22Rv1 (cell line): ENCODE data around the gene ISYNA1.
A peak's percentile ranks its signal among the peaks of the same experiment; 100 is the strongest.

Experiments used
- ZFX ChIP-seq: fragments of 450-650 bp; IDR thresholded peaks from 2 replicates; pipeline ENCODE4 v1.6.1; 2017; ENCODE audit warnings: antibody characterized with exemption, borderline replicate concordance
- TF ChIP-seq, protein P1 (sequence below): fragments of 450-650 bp; IDR thresholded peaks from 2 replicates; pipeline ENCODE4 v1.5.1; 2017; ENCODE audit warnings: mild to moderate bottlenecking

DNA sequence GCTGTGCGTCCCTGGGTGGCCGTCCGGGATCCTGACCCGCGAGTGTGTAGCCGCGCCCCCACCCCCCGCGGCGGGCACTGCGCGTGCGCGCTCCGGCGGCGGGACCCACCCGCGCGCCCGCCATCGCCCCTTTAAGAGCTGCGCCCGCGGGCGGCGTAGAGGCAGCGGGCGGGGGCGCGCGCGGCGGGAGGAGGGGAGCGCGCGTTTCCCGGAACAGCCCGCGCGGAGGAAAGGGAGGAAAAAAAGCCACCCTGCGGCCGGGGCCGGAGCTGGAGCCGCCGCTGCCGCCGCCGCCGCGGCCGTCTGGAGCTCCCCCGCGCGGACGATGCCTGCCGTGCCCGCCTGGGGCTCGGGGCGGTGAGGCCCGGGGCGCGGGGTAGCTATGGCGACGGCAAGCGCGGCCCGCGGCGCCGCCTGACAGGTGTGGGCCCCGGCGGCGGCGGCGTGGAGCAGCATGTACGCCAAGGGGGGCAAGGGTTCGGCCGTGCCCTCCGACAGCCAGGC, 18.7 kb downstream of the ISYNA1 start, which contains the start of gene SSBP4:
- TF ChIP-seq, protein P1, sequence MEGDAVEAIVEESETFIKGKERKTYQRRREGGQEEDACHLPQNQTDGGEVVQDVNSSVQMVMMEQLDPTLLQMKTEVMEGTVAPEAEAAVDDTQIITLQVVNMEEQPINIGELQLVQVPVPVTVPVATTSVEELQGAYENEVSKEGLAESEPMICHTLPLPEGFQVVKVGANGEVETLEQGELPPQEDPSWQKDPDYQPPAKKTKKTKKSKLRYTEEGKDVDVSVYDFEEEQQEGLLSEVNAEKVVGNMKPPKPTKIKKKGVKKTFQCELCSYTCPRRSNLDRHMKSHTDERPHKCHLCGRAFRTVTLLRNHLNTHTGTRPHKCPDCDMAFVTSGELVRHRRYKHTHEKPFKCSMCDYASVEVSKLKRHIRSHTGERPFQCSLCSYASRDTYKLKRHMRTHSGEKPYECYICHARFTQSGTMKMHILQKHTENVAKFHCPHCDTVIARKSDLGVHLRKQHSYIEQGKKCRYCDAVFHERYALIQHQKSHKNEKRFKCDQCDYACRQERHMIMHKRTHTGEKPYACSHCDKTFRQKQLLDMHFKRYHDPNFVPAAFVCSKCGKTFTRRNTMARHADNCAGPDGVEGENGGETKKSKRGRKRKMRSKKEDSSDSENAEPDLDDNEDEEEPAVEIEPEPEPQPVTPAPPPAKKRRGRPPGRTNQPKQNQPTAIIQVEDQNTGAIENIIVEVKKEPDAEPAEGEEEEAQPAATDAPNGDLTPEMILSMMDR: peak; percentile 70
- no peak for TF ChIP-seq ZFX
